GM21423 (cell line): ENCODE measurements around the gene SMAD9.
"Not testable (repeated sequence)": the region's sequence is repeated elsewhere in the genome, so short reads cannot be mapped to it uniquely, and the experiment has no call there.

ENCODE experiments used
- ATAC-seq: cut with Tn5 transposase; IDR thresholded peaks from one replicate; pipeline ENCODE4 v1.9.1; 2021; ENCODE audit warnings: mild to moderate bottlenecking, moderate library complexity; ENCODE audit not compliant: unreplicated experiment

The SMAD9 gene

DNA sequence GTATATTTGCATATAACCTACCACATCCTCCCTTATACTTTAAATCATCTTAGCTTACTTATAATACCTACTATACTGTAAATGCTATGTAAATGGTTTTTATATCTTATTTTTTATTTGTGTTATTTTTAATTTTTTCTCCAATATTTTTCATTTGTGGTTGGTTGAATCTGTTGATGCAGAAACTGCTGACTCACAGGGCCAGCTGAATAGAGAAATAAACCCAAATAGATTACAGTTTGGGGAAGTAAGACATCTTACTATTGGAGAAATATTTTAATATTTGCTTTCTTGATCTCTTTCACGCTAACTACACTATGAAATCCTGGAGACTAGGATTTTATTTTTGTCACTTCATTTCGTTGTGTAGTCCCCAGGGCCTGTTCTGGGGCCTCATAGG is 7.1 kb downstream of the SMAD9 start:
- no peak for ATAC-seq

GRCh38 chr13:36912369-36912768 is 7.7 kb downstream of the SMAD9 start:
- ATAC-seq, result no peak

- ATAC-seq, result no peak
Observed at GRCh38 chr13:36910545-36910944, 9.5 kb downstream of the SMAD9 start.

- no peak for ATAC-seq
Observed at GRCh38 chr13:36907821-36908220, 12.2 kb downstream of the SMAD9 start.

GRCh38 chr13:36907266-36907665 is 12.8 kb downstream of the SMAD9 start:
- no peak for ATAC-seq

DNA sequence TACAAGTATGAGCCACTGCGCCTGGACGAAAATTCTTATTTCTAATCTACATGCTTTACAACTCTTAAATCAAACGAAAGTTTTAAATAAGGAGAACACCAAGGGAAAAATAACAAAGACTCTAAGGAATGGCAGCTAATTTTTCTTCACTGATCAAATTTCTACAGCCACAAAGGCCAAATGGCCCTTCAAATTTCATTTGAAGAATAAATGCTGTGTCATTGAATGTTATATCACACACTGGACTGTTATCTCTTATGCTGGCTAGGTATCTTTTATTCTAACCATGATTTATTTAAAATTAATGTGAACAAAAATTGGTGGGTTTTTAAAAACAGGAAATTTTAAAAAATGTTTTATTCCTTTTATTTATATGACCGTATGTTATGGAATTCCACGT is 14.1 kb downstream of the SMAD9 start:
- ATAC-seq, result no peak

GRCh38 chr13:36903925-36904595 is 16.0 kb downstream of the SMAD9 start:
- no peak for ATAC-seq

GRCh38 chr13:36897054-36897616 is 22.9 kb downstream of the SMAD9 start:
- ATAC-seq, result no peak

DNA sequence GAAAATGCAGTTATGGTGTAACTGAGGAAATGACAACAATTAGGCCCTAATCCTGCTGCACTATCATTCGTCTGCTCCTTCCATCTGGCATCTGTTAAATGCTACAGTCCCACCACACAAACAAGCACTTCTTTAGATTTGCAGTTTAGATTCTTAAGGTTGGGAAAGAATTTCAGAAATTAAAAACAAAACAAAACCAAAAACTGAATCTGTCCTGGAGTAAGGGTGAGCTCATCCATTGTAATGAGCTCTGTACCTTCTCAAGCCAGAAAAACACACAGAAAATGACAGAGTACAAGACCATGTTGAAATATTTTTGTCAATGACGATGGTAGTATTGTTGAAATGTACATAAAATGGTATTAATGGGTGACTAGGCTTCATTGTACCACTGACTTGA is 28.3 kb downstream of the SMAD9 start:
- no peak for ATAC-seq

- ATAC-seq, result no peak
Observed at GRCh38 chr13:36888645-36889044, 31.4 kb downstream of the SMAD9 start.

DNA sequence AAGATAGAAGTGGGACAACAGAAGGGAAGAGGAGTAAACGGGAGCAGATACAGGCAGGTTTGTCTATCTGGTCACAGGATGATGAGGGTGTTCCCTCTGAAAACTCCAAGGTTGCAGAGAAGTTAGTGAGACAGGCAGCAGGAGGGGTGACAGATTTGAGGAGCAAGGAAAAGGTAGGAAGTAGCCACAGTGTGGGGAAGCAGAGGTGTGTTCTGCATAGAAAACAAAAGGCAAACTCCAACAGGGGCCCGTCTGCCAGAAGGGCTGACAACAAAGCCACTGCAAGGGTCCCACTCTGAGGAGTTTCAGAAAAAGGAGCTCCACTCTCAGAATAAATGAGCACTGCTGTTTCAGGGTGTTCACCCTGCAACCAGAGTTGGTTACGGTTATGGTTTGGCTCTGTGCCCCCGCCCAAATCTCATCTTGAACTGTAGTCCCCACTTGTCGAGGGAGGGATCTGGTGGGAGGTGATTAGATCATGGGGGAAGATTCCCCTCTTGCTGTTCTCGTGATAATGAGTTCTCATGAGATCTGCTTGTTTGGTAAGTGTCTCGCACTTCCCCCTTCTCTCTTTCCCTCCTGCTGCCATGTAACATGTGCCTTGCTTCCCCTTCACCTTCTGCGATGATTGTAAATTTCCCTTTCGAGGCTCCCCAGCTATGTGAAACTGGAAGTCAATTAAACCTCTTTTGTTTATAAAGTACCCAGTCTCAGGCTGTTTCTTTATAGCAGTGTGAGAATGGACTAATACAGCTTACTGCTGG is 32.1 kb downstream of the SMAD9 start:
- peak; percentile 61 for ATAC-seq

DNA sequence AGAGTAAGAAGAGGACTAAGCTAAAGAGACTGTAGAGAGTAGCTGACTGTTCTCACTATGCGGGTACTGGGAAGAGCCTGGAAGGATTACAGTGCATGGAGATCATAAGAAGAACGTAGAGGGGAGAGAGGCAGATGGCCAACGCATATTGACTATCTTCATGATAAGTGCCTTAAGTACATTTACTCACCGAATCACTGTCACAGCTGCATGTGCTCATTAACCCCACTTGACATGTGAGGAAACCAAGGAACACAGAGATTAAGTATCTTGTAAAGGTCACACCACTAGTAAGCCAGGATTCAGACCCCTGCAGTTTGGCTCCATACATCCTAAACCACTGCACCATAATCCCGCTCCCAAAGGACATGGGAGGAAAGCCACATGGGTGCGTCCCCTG is 34.1 kb downstream of the SMAD9 start:
- no peak for ATAC-seq

- ATAC-seq, result no peak
Observed at GRCh38 chr13:36884235-36884634, 35.8 kb downstream of the SMAD9 start.

- ATAC-seq, result no peak
Observed at GRCh38 chr13:36883824-36884223, 36.2 kb downstream of the SMAD9 start.

DNA sequence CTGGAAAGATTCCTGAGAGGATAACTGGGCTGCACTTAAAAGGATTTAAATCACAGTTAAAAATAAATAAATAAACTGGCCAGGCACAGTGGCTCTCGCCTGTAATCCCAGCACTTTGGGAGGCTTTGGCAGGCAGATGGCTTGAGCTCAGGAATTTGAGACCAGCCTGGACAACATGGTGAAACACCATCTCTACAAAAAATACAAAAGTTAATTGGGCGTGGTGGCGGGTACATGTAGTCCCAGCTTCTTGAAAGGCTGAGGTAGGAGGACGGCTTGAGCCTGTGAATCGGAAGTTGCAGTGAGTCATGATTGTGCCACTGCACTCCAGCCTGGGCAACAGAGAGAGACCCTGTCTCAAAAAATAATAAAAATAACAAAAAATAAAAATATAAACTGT is 36.6 kb downstream of the SMAD9 start:
- not testable (repeated sequence) for ATAC-seq

DNA sequence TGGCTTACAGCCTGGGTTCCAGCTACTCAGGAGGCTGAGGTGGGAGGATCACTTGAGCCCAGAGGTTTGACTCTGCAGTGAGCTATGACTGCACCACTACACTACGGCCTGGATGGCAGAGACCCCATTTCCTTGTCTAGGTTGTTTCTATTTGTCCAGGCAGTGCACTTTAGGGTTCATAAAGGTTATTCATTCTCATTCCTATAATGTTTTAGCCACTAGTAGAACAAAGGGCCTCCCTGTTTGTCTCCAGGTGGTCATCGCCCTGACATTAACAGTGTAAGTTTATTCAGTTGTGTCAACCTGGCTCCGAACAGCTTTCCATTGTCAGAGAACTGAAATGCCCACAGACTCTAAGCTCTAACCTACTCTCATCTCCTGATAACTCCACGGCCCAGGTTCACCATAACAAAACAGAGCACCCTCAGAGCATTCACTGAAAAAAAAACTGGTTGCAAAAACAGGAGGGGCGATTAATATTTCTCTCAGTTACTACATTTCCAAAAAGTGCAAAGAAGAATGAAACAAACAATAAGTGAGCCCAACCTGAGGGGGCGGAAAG is 37.1 kb downstream of the SMAD9 start:
- ATAC-seq, result no peak

GRCh38 chr13:36880961-36881360 is 39.1 kb downstream of the SMAD9 start:
- ATAC-seq, result no peak

DNA sequence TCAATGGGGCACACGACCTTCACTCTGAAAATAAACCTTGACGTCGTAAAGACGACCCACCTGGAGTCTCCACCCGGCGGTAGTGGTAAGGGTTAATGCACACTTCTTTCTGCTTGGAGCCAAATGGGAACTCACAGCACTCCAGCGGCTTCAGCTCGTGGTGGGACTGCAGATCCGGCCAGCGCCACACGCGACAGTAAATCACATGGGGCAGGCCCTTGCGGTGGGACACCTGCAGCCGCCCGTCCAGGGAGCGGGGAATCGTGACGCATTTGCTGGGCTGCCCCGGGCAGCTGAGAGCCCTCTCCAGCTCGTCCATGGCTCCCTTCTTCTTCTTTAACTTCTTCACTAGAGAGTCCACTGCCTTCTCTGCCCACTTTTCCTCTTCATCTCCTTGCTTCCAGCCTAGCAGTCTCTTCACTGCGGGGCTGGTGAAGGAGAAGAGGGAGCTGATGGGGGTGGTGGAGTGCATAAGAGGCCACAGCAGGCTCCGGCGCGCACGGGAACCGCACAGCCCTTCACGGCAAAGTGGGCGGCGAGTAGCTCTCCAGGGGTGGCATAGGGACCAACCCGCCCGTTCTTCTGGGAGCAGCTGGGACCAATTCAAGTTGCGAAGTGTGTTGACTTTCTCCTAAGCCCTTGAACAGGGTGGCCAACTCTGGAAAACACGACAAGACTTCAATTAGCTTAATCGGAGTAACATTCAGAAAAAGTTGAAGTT is 40.7 kb downstream of the SMAD9 start:
- no peak for ATAC-seq

- ATAC-seq, result no peak
Observed at GRCh38 chr13:36875961-36876360, 44.1 kb downstream of the SMAD9 start.

- no peak for ATAC-seq
Observed at GRCh38 chr13:36875431-36875830, 44.6 kb downstream of the SMAD9 start.

- no peak for ATAC-seq
Observed at GRCh38 chr13:36872621-36873020, 47.4 kb downstream of the SMAD9 start.
